ENCODE results near the gene ASB13.

GRCh38 chr10:5694573-5694972 lies 28.2 kb upstream of the ASB13 start:
- TF ChIP-seq, protein P1, sequence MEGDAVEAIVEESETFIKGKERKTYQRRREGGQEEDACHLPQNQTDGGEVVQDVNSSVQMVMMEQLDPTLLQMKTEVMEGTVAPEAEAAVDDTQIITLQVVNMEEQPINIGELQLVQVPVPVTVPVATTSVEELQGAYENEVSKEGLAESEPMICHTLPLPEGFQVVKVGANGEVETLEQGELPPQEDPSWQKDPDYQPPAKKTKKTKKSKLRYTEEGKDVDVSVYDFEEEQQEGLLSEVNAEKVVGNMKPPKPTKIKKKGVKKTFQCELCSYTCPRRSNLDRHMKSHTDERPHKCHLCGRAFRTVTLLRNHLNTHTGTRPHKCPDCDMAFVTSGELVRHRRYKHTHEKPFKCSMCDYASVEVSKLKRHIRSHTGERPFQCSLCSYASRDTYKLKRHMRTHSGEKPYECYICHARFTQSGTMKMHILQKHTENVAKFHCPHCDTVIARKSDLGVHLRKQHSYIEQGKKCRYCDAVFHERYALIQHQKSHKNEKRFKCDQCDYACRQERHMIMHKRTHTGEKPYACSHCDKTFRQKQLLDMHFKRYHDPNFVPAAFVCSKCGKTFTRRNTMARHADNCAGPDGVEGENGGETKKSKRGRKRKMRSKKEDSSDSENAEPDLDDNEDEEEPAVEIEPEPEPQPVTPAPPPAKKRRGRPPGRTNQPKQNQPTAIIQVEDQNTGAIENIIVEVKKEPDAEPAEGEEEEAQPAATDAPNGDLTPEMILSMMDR (IDR thresholded peaks at IDR 0.05): no peak
- TF ChIP-seq NFIC (IDR thresholded peaks at IDR 0.05; ENCODE audit: borderline replicate concordance): no peak
- no peak for TF ChIP-seq RCOR1 (IDR thresholded peaks at IDR 0.05; ENCODE audit: low read length)
- TF ChIP-seq, protein P2, sequence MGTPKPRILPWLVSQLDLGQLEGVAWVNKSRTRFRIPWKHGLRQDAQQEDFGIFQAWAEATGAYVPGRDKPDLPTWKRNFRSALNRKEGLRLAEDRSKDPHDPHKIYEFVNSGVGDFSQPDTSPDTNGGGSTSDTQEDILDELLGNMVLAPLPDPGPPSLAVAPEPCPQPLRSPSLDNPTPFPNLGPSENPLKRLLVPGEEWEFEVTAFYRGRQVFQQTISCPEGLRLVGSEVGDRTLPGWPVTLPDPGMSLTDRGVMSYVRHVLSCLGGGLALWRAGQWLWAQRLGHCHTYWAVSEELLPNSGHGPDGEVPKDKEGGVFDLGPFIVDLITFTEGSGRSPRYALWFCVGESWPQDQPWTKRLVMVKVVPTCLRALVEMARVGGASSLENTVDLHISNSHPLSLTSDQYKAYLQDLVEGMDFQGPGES (IDR thresholded peaks at IDR 0.05; ENCODE audit: low read depth, low read length): no peak
- TF ChIP-seq TAF1 (IDR thresholded peaks at IDR 0.05; ENCODE audit: borderline replicate concordance, low read depth, low read length): no peak
- no peak for TF ChIP-seq PBX3 (IDR thresholded peaks at IDR 0.05)
- no peak for TF ChIP-seq POLR2AphosphoS5 (IDR thresholded peaks at IDR 0.05; ENCODE audit: low read depth, low read length)
- TF ChIP-seq NRF1 (IDR thresholded peaks at IDR 0.05; ENCODE audit: low read depth, low read length): no peak
- TF ChIP-seq, protein P3, sequence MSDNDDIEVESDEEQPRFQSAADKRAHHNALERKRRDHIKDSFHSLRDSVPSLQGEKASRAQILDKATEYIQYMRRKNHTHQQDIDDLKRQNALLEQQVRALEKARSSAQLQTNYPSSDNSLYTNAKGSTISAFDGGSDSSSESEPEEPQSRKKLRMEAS (IDR thresholded peaks at IDR 0.05; ENCODE audit: low read depth): no peak
- TF ChIP-seq EP300 (IDR thresholded peaks at IDR 0.05; ENCODE audit: borderline replicate concordance in 1 of 2, low read depth in 1 of 2, low read length in 1 of 2): no peak
- no peak for TF ChIP-seq CHD2 (IDR thresholded peaks at IDR 0.05; ENCODE audit: low read length, partially characterized antibody)
- no peak for TF ChIP-seq RXRA (IDR thresholded peaks at IDR 0.05; ENCODE audit: borderline replicate concordance, low read depth)
- TF ChIP-seq, protein P4, sequence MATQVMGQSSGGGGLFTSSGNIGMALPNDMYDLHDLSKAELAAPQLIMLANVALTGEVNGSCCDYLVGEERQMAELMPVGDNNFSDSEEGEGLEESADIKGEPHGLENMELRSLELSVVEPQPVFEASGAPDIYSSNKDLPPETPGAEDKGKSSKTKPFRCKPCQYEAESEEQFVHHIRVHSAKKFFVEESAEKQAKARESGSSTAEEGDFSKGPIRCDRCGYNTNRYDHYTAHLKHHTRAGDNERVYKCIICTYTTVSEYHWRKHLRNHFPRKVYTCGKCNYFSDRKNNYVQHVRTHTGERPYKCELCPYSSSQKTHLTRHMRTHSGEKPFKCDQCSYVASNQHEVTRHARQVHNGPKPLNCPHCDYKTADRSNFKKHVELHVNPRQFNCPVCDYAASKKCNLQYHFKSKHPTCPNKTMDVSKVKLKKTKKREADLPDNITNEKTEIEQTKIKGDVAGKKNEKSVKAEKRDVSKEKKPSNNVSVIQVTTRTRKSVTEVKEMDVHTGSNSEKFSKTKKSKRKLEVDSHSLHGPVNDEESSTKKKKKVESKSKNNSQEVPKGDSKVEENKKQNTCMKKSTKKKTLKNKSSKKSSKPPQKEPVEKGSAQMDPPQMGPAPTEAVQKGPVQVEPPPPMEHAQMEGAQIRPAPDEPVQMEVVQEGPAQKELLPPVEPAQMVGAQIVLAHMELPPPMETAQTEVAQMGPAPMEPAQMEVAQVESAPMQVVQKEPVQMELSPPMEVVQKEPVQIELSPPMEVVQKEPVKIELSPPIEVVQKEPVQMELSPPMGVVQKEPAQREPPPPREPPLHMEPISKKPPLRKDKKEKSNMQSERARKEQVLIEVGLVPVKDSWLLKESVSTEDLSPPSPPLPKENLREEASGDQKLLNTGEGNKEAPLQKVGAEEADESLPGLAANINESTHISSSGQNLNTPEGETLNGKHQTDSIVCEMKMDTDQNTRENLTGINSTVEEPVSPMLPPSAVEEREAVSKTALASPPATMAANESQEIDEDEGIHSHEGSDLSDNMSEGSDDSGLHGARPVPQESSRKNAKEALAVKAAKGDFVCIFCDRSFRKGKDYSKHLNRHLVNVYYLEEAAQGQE (IDR thresholded peaks at IDR 0.05; ENCODE audit: low read depth, low read length): no peak
- no peak for TF ChIP-seq FOXM1 (IDR thresholded peaks at IDR 0.05; ENCODE audit: low read depth)
